Measurements from ENCODE around the gene PEX14. TPM values are rescaled to one million over a fixed set of nuclear protein-coding genes. Genes with fewer than 3 reads are reported as not detected.

PEX14 gene
- total and polyA plus RNA-seq, 8 donors: 8.2 to 26.3 (median 12.6) TPM

- H3K36me3 ChIP-seq: no peaks in the 10 kb centered on the region
- DNase-seq: no peak
- TF ChIP-seq POLR2AphosphoS5 (IDR thresholded peaks at IDR 0.05) (no peak), POLR2A (IDR thresholded peaks at IDR 0.05) (no peak), EP300 (IDR thresholded peaks at IDR 0.05) (no peak), CTCF (IDR thresholded peaks at IDR 0.05) (no peak)
- H3K4me1 ChIP-seq: peaks cover 30 to 80% (median 67%) of the 10 kb centered on the region in 4 donors
- H3K27ac ChIP-seq: peak overlapping the region in 1 of 5 donors; percentile 76
- intact Hi-C loops (cut with DNase I; ENCODE audit: low total_unique reads): no loop called here
- no peaks in the 10 kb centered on the region for H3K27me3 ChIP-seq
- 91 to 95% (median 91%) methylated on average over 6 of the region's 6 CpGs for WGBS, 5 donors
- H3K9me3 ChIP-seq: no peaks in the 10 kb centered on the region
- H3K4me3 ChIP-seq: no peak overlapping the region
Observed at GRCh38 chr1:10520497-10520896, 45.7 kb downstream of the PEX14 start.

DNA sequence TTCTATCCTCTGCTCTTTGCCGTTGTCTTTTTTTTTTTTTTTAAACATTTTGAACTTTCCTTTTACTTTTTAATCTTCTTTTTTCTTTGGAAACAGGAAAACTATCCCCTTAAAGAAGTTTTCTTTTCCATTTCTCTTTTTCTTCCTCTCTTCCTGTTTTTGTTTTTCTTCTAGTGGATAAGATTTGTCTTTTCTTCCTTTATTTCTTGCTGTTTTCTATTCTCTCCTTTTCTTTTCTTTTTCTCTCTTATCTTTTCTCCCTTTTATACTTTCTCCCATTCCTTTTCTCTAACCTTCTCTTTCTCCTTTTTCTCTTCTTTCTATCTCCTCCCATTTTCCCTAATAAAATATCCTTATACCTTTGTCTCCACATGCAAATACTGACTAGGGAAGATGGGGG, 46.2 kb downstream of the PEX14 start:
- DNase-seq: no peak
- intact Hi-C loops (cut with DNase I; ENCODE audit: low total_unique reads): no loop called here
- Histone ChIP-seq H3K36me3 (no peaks in the 10 kb centered on the region), H3K4me3 (no peak overlapping the region), H3K9me3 (no peaks in the 10 kb centered on the region), H3K27ac (peak overlapping the region in 2 of 5 donors; percentile 8 to 53), H3K4me1 (peaks cover 25 to 75% (median 64%) of the 10 kb centered on the region in 4 donors), H3K27me3 (no peaks in the 10 kb centered on the region)
- TF ChIP-seq EP300 (IDR thresholded peaks at IDR 0.05) (no peak), POLR2AphosphoS5 (IDR thresholded peaks at IDR 0.05) (no peak), CTCF (IDR thresholded peaks at IDR 0.05) (no peak), POLR2A (IDR thresholded peaks at IDR 0.05) (no peak)
- 62 to 90% (median 79%) methylated on average over 1 of the region's 1 CpG for WGBS, 5 donors

- Histone ChIP-seq H3K9me3 (no peaks in the 10 kb centered on the region), H3K4me3 (no peak overlapping the region), H3K27me3 (no peaks in the 10 kb centered on the region), H3K4me1 (peaks cover 20 to 69% (median 57%) of the 10 kb centered on the region in 4 donors), H3K27ac (peak overlapping the region in 3 of 5 donors; percentile 9 to 53 (median 53)), H3K36me3 (no peaks in the 10 kb centered on the region)
- intact Hi-C loops (cut with DNase I; ENCODE audit: low total_unique reads): no loop called here
- DNase-seq: no peak
- 77 to 88% (median 83%) methylated on average over 8 of the region's 8 CpGs for WGBS, 5 donors
- no peak for TF ChIP-seq POLR2AphosphoS5 (IDR thresholded peaks at IDR 0.05)
- TF ChIP-seq EP300 (IDR thresholded peaks at IDR 0.05): no peak
- TF ChIP-seq CTCF (IDR thresholded peaks at IDR 0.05): no peak
- no peak for TF ChIP-seq POLR2A (IDR thresholded peaks at IDR 0.05)
Observed at GRCh38 chr1:10521537-10522157, 46.9 kb downstream of the PEX14 start.

- Histone ChIP-seq H3K4me1 (peaks cover 14 to 61% (median 50%) of the 10 kb centered on the region in 4 donors), H3K27ac (peak overlapping the region; percentile 9 to 53 (median 49)), H3K9me3 (no peaks in the 10 kb centered on the region), H3K4me3 (no peak overlapping the region), H3K36me3 (no peaks in the 10 kb centered on the region), H3K27me3 (no peaks in the 10 kb centered on the region)
- 23 to 41% (median 30%) methylated on average over 3 of the region's 3 CpGs for WGBS, 5 donors
- no peak for TF ChIP-seq POLR2AphosphoS5 (IDR thresholded peaks at IDR 0.05)
- TF ChIP-seq POLR2A (IDR thresholded peaks at IDR 0.05): no peak
- TF ChIP-seq CTCF (IDR thresholded peaks at IDR 0.05): no peak
- TF ChIP-seq EP300 (IDR thresholded peaks at IDR 0.05): no peak
- no peak for DNase-seq
- intact Hi-C loops (cut with DNase I; ENCODE audit: low total_unique reads): no loop called here
Observed at GRCh38 chr1:10522322-10522860, 47.6 kb downstream of the PEX14 start.
